MV-4-11 (cell line): ENCODE results near the gene NSA2.
"Not testable (repeated sequence)": the region's sequence is repeated elsewhere in the genome, so short reads cannot be mapped to it uniquely, and the experiment has no call there.

ENCODE experiments used
- DNase-seq: peaks from one replicate; lab custom pipeline; 2025; lab: John Stamatoyannopoulos, UW

The NSA2 gene

DNA sequence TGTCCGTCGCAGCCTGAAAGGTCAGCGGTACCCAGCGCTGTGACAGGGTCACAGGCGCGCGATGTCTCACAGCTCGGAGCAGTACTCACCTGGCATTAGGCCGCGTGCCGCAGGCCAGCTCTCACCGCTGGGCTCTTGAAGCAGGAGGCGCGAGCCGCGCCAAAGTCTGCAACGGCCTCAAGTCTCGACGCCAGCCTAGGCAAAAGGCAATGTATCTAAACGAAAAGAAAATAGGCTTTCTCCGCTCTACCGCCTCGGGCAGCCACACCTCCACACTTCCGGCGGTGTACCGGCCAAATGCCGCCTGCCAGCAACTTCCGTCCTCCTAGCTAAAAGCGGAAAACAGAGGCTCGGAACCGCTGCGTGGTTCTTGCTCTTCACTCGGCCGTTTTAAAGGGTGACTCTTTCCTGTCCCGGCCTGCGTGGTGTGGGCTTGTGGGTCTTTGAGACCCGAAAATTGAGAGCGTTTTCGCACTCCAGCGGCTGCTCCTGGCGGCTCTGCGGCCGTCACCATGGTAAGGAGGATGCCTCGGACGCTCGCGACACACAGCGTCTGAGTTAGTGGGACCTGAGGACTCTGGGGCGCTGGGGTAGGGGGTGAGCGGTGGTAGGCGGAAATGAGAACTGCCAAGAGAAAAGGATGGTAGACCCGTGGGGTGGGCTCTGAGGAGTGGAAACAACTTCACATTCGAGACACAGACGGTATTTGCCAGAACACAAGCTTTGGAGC is at the start of gene NSA2, which contains the start of gene GFM2:
TSS of gene NSA2 (plus strand) at position 401 of the 730 bp plus-strand sequence. CDS start at position 513, 112 bp downstream.
TSS of gene GFM2 (minus strand) at position 269 of the 730 bp plus-strand sequence. CDS start 3,375 bp downstream, outside the sequence.
- peak; percentile 90 for DNase-seq

GRCh38 chr5:74717596-74717995 is 49.5 kb upstream of the NSA2 start:
- DNase-seq, result no peak

DNA sequence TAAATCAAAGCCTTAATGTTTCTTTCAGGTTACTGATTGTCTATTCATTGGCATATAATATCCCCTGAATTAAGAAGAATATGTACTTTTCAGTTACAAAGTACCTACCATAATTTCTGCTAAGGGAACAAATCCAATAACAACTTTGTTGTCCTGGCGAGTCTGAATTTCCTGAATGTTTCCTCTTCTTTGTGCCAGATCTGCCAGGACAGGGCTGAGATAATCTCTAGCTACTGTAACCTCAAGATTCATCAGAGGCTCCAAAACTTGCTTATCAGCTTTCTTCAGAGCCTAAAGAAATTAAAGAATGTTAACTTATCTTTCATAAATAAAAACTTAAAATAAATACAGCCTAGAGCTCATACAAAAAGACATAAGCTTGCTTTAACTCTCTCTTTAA is 44.8 kb upstream of the NSA2 start:
- no peak for DNase-seq

- no peak for DNase-seq
These were observed 41.7 kb upstream of the NSA2 start for GRCh38 chr5:74725331-74725730.

DNA sequence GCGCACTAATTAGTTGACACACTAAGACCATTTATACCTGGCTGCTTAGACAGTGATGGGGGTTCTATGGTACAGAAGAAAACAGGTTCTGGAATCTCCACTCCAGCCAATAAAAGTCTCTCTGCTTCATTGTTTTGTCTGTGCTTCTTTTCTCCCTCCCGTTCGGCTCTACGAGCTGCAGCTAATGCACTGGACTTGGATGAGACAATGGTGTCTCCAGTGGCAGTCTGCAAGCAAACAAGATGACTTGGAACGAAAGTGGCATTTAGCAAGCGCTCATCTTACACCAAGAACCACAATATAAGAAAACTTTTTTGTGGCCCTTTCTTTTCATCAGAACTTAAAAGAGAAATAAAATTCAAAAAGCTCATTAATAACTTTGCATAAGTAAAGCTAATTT is 30.3 kb upstream of the NSA2 start:
- no peak for DNase-seq

DNA sequence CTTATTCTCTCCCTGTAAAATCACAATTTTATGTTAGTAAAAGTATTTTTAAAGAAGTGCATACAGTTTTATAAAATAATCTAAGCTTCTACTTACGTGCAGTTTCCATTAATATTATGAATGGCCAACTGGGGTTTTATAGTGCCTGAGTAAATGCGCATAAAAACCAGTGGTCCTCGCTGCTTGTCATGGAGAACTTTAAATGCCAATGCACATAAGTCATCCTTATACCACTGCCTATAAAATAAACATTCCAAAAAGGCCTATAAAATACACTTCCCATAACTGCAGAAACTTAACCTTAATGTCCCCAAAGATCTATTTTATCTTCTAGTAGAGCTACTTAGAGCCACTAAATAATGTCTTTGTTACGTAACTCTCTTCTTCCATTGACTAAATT is 28.6 kb upstream of the NSA2 start:
- no peak for DNase-seq

- DNase-seq, result not testable (repeated sequence)
These were observed 18.3 kb upstream of the NSA2 start for GRCh38 chr5:74748742-74749141.

GRCh38 chr5:74761241-74761640 is 5.8 kb upstream of the NSA2 start:
- DNase-seq, result no peak

GRCh38 chr5:74762599-74762998 is 4.5 kb upstream of the NSA2 start:
- DNase-seq, result no peak

DNA sequence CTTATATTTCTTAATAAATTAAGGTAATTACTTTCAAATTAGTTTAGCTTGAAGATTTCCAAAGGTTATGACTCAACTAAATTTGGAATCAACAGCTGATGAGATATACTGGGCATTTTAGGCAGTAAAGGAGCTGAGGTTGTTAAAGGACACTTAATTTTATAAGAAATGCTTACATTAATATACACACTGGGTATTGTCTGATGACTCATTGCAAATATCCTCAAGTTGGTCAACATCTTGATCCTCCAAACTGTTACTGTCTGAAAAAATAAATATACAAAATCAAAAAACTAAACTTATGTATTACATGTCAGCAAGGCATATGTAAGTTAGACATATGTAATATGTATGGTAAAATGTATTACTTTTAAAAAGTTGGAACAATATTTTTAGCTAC is 3.5 kb upstream of the NSA2 start:
- DNase-seq, result no peak

- no peak for DNase-seq
These were observed 1.8 kb upstream of the NSA2 start for GRCh38 chr5:74765201-74765600.

- DNase-seq, result no peak
These were observed 1.1 kb upstream of the NSA2 start for GRCh38 chr5:74765929-74766328.

DNA sequence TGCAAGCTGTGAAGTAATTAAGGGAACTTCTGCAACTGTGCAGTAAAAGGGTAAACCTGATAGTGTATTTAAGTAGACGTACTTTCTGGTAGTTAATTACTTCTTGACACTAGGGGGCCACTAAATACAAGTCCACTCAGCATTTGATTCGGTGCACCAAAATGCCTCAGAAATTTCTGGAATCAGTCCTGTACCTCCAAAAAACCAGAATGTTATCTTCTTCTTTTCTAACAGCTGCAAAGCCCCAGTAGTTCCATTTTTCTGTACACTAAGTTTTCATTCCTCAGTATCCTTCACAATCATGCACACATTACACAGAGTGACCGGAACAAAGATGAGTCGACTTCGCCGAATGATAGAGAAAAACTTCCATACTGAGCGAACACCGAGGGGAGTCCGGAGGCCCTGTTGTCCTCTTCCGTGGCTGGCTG is 616 bp upstream of the NSA2 start:
- DNase-seq, result peak; percentile 78

DNA sequence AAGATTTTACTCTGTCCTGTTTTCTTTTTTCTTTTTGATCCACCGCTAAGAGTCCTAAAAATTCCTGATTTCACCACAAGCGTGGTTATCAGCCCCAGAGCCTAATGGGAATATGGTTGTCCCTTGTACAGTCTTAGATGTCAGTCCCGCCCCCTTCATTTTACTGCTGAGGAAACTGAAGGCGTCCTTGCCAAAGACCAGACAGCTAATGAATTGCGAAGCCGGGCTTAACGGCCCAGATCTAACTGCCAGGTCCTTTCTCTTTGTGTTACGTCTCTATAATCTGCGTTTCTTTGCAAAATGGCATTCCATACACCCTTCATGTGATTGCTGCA is 497 bp downstream of the NSA2 start:
- DNase-seq, result peak; percentile 38

DNA sequence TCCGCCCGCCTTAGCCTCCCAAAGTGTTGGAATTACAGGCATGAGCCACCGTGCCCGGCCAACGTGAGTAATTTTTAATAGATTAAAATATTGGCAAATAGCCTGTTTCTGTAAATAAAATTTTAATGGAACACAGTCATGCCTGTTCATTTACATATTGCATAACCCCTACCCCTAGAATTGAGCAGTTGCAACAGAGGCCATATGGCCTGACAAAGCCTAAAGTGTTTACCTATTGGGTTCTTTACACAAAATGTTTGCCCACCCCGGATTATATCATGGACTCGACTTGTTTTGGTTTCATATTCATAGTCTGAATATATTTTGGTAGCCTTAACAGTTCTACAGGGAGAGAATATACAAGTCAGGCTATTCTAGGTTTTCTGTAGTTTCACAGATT is 5.3 kb downstream of the NSA2 start:
- DNase-seq, result peak; percentile 48

GRCh38 chr5:74778609-74779008 is 11.6 kb downstream of the NSA2 start:
- no peak for DNase-seq

- DNase-seq, result no peak
These were observed 19.8 kb downstream of the NSA2 start for GRCh38 chr5:74786851-74787250.

- no peak for DNase-seq
These were observed 20.4 kb downstream of the NSA2 start for GRCh38 chr5:74787424-74787823.

- peak; percentile 26 for DNase-seq
These were observed 24.6 kb downstream of the NSA2 start for GRCh38 chr5:74791669-74792068.

DNA sequence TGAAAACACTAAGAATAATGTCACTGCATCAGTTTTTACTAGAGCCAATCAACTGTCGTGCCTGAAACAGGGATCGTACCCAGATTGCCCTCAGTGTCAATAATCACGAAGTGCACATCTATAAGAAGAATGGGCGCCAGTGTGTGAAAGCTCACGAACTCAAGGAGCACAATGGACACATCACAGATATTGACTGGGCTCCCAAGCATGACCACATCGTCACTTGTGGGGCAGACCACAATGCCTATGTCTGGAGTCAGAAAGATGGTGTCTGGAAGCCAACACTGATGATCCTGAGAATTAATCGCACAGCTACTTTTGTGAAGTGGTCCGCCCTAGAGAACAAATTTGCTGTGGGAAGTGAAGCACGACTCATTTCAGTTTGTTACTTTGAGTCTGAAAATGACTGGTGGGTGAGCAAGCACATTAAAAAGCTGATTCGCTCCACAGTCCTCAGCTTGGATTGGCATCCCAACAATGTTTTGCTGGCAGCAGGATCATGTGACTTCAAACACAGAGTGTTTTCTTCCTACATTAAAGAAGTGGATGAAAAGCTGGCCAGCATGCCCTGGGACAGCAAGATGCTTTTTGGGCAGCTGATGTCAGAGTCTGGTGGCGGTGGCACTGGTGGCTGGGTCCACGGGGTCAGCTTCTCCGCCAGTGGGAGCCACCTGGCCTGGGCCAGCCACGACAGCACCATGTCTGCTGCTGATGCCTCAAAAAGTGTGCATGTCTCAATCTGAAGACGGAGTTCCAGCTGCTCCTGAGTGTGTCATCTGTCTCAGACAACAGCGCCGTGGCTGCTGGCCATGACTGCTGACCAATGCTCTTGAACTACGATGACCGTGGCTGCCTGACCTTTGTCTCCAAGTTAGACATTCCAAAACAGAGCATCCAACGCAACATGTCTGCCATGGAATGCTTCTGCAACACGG is 32.2 kb downstream of the NSA2 start:
- DNase-seq, result no peak

DNA sequence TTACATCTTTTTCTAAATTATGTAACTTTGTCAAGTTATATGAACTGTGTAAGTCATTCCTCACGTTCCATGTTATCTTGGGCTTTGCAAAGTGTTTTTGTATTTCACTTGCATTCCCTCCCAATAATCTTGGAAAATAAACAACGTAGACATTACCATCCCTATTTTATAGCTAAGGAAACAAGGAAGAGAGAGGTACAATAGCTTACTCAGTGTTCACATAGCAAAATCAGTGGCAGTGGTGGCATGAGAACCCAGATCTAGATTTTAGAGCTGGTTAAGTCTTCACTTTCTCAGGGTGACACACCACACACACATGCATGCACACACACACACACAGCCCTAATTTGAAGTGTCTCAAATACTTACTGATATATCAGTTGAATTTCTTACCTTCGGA is 34.1 kb downstream of the NSA2 start:
- no peak for DNase-seq

DNA sequence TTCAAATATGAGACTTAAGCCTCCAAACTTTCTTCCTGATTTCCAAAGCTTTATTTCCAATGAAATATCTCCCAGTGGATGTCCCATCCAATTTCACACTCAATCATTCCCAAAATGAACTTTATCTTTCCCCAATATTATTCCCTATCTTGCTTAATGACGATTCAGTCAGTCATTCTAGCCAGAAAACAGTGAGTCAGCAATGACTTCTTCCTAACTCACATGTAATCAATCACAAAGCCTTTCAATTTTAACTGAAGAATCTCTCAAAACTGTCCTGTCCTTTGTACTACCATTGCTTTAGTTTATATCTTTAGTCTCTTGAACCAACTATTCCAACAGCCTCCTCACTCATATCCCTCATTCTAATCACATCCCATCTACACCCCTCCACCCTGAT is 34.9 kb downstream of the NSA2 start:
- DNase-seq, result no peak

DNA sequence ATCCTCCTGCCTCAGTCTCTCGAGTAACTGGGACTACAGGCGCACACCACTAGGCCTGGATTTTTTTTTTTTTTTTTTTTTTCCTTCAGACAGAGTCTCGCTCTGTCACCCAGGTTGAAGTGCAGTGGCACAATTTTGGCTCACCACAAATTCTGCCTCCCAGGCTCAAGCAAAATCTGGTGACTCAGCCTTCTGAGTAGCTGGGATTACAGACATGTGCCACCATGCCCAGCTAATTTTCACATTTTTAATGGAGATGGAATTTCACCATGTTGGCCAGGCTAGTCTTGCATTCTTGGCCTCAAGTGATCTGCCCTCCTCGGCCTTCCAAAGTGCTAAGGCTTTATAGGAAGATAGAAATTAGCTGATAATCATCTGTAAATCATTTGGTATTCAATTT is 43.9 kb downstream of the NSA2 start:
- peak; percentile 9 for DNase-seq
